ENCODE data around the gene ZFYVE21.

- TF ChIP-seq CTCF (IDR thresholded peaks at IDR 0.05) (no peak), POLR2A (IDR thresholded peaks at IDR 0.05) (no peak), EP300 (IDR thresholded peaks at IDR 0.05) (no peak), POLR2AphosphoS5 (IDR thresholded peaks at IDR 0.05) (no peak)
Observed at GRCh38 chr14:103740991-103741689, 25.5 kb downstream of the ZFYVE21 start.
